ENCODE measurements around the gene RPS6KA2.

The RPS6KA2 gene

DNA sequence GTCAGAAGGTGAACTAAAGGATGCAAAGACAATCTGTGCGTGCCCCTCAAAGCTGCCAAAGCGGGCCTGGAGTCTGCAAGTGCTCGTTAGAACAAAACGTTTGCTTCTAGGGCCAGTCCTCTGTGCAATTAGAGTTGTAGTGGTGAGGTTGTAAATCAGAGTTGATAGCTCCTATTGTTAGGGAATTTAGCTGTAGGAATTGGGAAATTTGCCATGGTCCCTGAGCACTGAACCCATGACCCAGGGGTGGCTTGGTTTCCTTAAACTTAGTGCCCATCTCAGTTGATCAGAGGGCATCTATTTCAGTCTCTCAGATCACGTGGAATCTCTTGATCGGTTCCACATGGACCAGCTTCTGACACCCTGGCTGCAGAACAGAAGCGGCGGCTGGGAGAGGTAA, 18.8 kb upstream of the RPS6KA2 start:
- ChIA-PET CTCF (no interaction called here), POLR2A (no interaction called here)
- TF ChIP-seq ARNT (IDR thresholded peaks at IDR 0.05): no peak
- no peak for TF ChIP-seq L3MBTL2 (conservative IDR thresholded peaks at IDR 0.05)
- TF ChIP-seq NFRKB (IDR thresholded peaks at IDR 0.05): no peak
- no peak for TF ChIP-seq SP1 (IDR thresholded peaks at IDR 0.05)
- TF ChIP-seq SUZ12 (IDR thresholded peaks at IDR 0.05): no peak
- no peak for TF ChIP-seq CTBP1 (IDR thresholded peaks at IDR 0.05; ENCODE audit: borderline replicate concordance)
- no peak for DNase-seq (ENCODE audit: extremely low spot score)

DNA sequence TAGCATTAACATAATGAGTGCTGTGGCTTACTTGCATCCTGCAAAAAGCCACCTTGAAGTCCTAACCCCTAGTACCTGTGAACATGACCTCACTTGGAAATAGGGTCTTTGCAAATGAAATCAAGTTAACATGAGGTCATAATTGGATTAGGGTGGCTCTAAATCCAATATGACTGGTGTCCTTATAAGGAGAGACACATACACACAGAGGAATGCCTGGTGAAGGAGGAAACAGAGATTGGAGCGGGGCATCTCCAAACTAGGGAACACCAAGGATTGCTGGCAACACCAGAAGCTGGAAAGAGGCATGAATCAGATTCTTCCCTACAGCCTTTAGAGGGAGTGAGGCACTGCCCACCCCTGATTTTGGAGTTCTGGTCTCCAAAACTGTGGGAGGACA, 17.6 kb upstream of the RPS6KA2 start:
- POLR2A ChIA-PET: no interaction called here

DNA sequence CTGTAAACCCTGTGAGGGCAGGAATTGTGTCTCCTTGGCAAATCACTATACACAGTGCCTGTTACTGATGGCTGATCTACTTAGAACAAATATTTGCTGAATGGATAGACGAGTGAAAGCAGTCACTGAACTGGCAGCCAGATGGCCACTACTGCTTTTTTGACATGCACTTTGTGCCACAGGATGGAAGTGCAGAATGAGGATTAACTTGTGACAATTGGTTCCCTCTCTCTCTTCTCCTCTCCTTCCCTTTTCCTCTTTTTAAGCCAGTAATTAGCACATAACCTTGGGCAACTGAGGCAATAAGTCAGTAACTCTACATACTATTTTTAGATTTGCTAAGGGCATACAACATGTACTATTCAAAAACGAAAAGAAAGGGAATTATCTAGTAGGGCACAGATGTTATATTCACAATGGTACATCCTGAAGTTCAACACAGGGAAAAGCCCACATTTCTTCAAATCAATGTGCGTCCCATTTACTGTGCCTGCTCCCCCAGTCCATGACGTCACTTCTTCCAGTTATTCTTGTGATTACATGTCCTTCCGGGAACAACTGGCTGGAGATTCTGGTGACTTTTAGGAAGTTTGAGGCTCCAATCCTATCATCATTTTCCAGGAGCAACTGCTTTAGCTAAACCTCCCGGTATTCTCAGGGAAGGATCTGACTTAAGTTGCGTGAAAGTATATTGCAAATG, 17.0 kb upstream of the RPS6KA2 start:
- POLR2A ChIA-PET: no interaction called here
- TF ChIP-seq SP1 (IDR thresholded peaks at IDR 0.05) (no peak), ELF4 (IDR thresholded peaks at IDR 0.05) (no peak), HDGF (IDR thresholded peaks at IDR 0.05; ENCODE audit: borderline replicate concordance) (no peak), CTBP1 (IDR thresholded peaks at IDR 0.05; ENCODE audit: borderline replicate concordance) (no peak), NFRKB (IDR thresholded peaks at IDR 0.05) (no peak)
- CTCF ChIA-PET: no interaction called here
- DNase-seq (ENCODE audit: extremely low spot score): no peak

More for the DNA sequence above, 17.6 kb upstream of the RPS6KA2 start:
- no peak for DNase-seq (ENCODE audit: extremely low spot score)
- TF ChIP-seq ELF4 (IDR thresholded peaks at IDR 0.05) (no peak), ARNT (IDR thresholded peaks at IDR 0.05) (no peak), BHLHE40 (IDR thresholded peaks at IDR 0.05; ENCODE audit: borderline replicate concordance) (no peak), HDGF (IDR thresholded peaks at IDR 0.05; ENCODE audit: borderline replicate concordance) (no peak), SP1 (IDR thresholded peaks at IDR 0.05) (no peak)
- CTCF ChIA-PET: no interaction called here

DNA sequence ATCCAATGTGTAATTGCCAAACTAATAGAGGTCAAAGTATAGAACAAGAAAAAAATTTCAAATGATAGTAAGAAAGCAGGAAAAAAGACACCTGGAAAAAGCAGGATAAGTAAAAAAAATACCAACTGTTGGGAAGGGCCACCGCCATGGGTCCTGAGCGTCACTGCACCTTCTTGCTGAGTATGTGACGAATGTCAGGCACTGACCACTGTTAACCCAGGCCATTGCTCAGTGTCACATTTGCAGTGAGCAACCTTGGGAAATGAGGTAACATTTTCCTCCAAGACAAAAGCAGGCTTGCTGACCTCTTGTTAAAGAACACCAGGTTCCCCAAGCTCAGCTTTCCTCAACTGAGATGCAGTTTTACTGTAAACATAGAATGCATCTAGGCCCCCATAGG, 15.6 kb upstream of the RPS6KA2 start:
- no peak for TF ChIP-seq FOXA1 (IDR thresholded peaks at IDR 0.05)
- TF ChIP-seq BHLHE40 (IDR thresholded peaks at IDR 0.05; ENCODE audit: borderline replicate concordance): no peak
- no peak for TF ChIP-seq HDGF (IDR thresholded peaks at IDR 0.05; ENCODE audit: borderline replicate concordance)
- no peak for TF ChIP-seq TARDBP (IDR thresholded peaks at IDR 0.05)
- no peak for TF ChIP-seq LEF1 (IDR thresholded peaks at IDR 0.05; ENCODE audit: borderline replicate concordance)
- no peak for TF ChIP-seq FOXM1 (IDR thresholded peaks at IDR 0.05; ENCODE audit: borderline replicate concordance)
- TF ChIP-seq ZNF384 (IDR thresholded peaks at IDR 0.05): no peak
- no peak for DNase-seq (ENCODE audit: extremely low spot score)
- ChIA-PET POLR2A (interaction anchor here (0.7 kb wide), 1 partner anchor 13 kb away, joined by 3 read pairs; no protein-coding TSS in a partner anchor), CTCF (interaction anchor here (0.7 kb wide), 1 partner anchor 247 kb away, joined by 7 read pairs; no protein-coding TSS in a partner anchor)

DNA sequence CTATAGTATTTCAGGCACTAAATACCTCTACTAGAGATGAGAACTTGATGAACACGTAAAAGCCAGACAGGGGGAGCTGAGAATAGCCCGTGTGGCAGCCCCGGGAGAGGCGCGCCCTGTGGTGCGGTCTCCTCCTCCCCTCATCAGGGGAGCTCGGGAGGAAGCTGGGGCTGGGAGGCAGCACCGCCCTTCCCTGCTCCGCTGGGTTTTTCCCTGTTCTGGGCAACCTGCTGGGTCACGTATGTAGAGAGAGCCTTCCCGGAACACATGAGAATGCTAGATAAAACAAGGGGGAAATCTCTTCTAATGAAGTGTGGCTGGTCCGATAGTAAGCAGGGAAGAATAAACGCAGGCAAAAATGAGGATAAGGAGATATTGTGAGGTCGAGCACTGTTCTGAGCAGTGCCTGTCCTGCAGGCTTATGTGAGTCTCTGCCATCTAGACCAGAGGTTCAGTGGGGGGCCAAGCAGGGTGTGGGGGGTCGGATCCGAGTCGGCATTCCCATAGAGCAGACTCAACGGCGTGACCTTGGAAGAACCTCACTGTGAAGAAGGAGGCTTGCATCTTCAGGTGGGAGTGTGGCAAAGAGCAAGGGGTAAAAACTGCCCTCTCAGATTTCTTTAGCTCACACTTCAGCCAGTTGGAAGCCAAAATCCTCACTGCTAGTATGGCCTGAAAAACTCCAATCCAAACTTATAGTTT, 13.4 kb upstream of the RPS6KA2 start:
- no peak for TF ChIP-seq FOXA1 (IDR thresholded peaks at IDR 0.05)
- TF ChIP-seq L3MBTL2 (conservative IDR thresholded peaks at IDR 0.05): no peak
- no peak for TF ChIP-seq SUZ12 (IDR thresholded peaks at IDR 0.05)
- no peak for TF ChIP-seq LEF1 (IDR thresholded peaks at IDR 0.05; ENCODE audit: borderline replicate concordance)
- TF ChIP-seq HDGF (IDR thresholded peaks at IDR 0.05; ENCODE audit: borderline replicate concordance): no peak
- no peak for TF ChIP-seq ZNF384 (IDR thresholded peaks at IDR 0.05)
- TF ChIP-seq ARNT (IDR thresholded peaks at IDR 0.05): no peak
- TF ChIP-seq ELF4 (IDR thresholded peaks at IDR 0.05): no peak
- TF ChIP-seq SP1 (IDR thresholded peaks at IDR 0.05): no peak
- no peak for TF ChIP-seq NFRKB (IDR thresholded peaks at IDR 0.05)
- TF ChIP-seq CTBP1 (IDR thresholded peaks at IDR 0.05; ENCODE audit: borderline replicate concordance): no peak
- TF ChIP-seq TARDBP (IDR thresholded peaks at IDR 0.05): no peak
- TF ChIP-seq FOXK2 (IDR thresholded peaks at IDR 0.05): no peak
- TF ChIP-seq BHLHE40 (IDR thresholded peaks at IDR 0.05; ENCODE audit: borderline replicate concordance): no peak
- TF ChIP-seq, protein P1, sequence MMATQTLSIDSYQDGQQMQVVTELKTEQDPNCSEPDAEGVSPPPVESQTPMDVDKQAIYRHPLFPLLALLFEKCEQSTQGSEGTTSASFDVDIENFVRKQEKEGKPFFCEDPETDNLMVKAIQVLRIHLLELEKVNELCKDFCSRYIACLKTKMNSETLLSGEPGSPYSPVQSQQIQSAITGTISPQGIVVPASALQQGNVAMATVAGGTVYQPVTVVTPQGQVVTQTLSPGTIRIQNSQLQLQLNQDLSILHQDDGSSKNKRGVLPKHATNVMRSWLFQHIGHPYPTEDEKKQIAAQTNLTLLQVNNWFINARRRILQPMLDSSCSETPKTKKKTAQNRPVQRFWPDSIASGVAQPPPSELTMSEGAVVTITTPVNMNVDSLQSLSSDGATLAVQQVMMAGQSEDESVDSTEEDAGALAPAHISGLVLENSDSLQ (IDR thresholded peaks at IDR 0.05): no peak
- no peak for TF ChIP-seq FOXM1 (IDR thresholded peaks at IDR 0.05; ENCODE audit: borderline replicate concordance)
- ChIA-PET CTCF (no interaction called here), POLR2A (no interaction called here)
- DNase-seq (ENCODE audit: extremely low spot score): peak; percentile 51

DNA sequence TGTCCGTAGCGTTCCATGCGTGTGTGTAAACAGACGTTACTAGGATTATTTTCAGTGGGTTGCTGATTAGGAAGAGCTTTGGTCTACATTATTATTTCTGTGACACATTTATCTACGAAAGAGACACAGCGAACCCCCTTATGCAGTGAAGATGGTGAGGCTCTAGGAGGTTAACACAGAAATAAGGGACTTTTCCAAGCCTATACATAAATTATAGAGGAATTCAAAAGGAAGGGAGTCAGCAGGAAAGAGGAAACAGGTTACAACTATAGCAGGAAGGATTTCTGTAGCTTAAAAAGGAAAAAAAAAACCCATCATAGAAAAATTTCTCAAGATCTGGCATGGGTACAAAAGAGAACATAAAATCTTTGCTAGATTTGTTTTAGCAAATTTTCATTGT, 12.9 kb upstream of the RPS6KA2 start:
- no peak for DNase-seq (ENCODE audit: extremely low spot score)
- TF ChIP-seq HDGF (IDR thresholded peaks at IDR 0.05; ENCODE audit: borderline replicate concordance) (no peak), NFRKB (IDR thresholded peaks at IDR 0.05) (no peak), L3MBTL2 (conservative IDR thresholded peaks at IDR 0.05) (no peak), CTBP1 (IDR thresholded peaks at IDR 0.05; ENCODE audit: borderline replicate concordance) (no peak), FOXM1 (IDR thresholded peaks at IDR 0.05; ENCODE audit: borderline replicate concordance) (no peak), ARNT (IDR thresholded peaks at IDR 0.05) (no peak), FOXA1 (IDR thresholded peaks at IDR 0.05) (no peak), SP1 (IDR thresholded peaks at IDR 0.05) (no peak), TARDBP (IDR thresholded peaks at IDR 0.05) (no peak), ELF4 (IDR thresholded peaks at IDR 0.05) (no peak), FOXK2 (IDR thresholded peaks at IDR 0.05) (no peak)
- POLR2A ChIA-PET: no interaction called here
- CTCF ChIA-PET: no interaction called here

DNA sequence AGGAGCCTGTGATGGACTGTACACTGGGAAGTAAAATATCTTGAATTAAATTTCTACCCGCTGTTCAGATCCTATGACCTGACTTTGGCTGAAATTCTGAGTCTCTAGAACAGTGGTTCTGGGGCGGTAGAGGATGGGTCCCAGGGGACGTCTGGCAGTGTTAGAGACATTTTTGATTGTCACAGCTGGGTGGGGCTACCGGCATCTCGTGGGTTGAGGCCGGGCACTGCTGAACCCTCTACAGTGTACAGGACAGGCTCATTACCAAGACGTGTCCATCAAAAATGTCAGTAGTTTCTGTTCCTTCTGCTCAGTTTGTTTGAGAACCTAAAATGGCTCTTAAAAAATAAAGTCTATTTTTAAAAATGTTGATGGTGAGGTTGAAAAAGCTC, 11.5 kb upstream of the RPS6KA2 start:
- POLR2A ChIA-PET: no interaction called here
- DNase-seq (ENCODE audit: extremely low spot score): no peak
- CTCF ChIA-PET: no interaction called here
- no peak for TF ChIP-seq LEF1 (IDR thresholded peaks at IDR 0.05; ENCODE audit: borderline replicate concordance)
- TF ChIP-seq CTBP1 (IDR thresholded peaks at IDR 0.05; ENCODE audit: borderline replicate concordance): no peak
- TF ChIP-seq, protein P1 (IDR thresholded peaks at IDR 0.05): no peak
- no peak for TF ChIP-seq ARNT (IDR thresholded peaks at IDR 0.05)
- TF ChIP-seq SP1 (IDR thresholded peaks at IDR 0.05): no peak
- no peak for TF ChIP-seq FOXA1 (IDR thresholded peaks at IDR 0.05)
- no peak for TF ChIP-seq ELF4 (IDR thresholded peaks at IDR 0.05)
- TF ChIP-seq HDGF (IDR thresholded peaks at IDR 0.05; ENCODE audit: borderline replicate concordance): no peak
- no peak for TF ChIP-seq TARDBP (IDR thresholded peaks at IDR 0.05)
- no peak for TF ChIP-seq FOXK2 (IDR thresholded peaks at IDR 0.05)
- TF ChIP-seq ZNF384 (IDR thresholded peaks at IDR 0.05): no peak
- TF ChIP-seq L3MBTL2 (conservative IDR thresholded peaks at IDR 0.05): no peak
- no peak for TF ChIP-seq FOXM1 (IDR thresholded peaks at IDR 0.05; ENCODE audit: borderline replicate concordance)
- no peak for TF ChIP-seq BHLHE40 (IDR thresholded peaks at IDR 0.05; ENCODE audit: borderline replicate concordance)
- TF ChIP-seq NFRKB (IDR thresholded peaks at IDR 0.05): no peak
- no peak for TF ChIP-seq SUZ12 (IDR thresholded peaks at IDR 0.05)
